Thyroid gland (tissue), 4 donors: Measurements from ENCODE around the gene ESPNL. TPM values are rescaled to one million over a fixed set of nuclear protein-coding genes. Genes with fewer than 3 reads are reported as not detected.

Experiments used
- DNase-seq, 2 donors: peaks; one replicate each; pipeline ENCODE4 v3.0.0-alpha.2; 2019
- H3K27ac ChIP-seq, 3 donors: fragments of 200-600 bp; sonication (generic); 1 replicate in 2 of 3; 2 replicates in 1 of 3; pipeline ENCODE4 v1.5.1; 2016 to 2019; ENCODE audit warnings: mild to moderate bottlenecking in 1 of 3, moderate library complexity in 1 of 3
- H3K27me3 ChIP-seq: fragments of 200-600 bp; sonication (generic); one replicate; pipeline ENCODE4 v1.5.1; 2019
- H3K36me3 ChIP-seq, 2 donors: fragments of 200-600 bp; sonication (generic); one replicate each; pipeline ENCODE4 v1.5.1; 2016 to 2019
- H3K4me1 ChIP-seq, 2 donors: fragments of 200-600 bp; sonication (generic); one replicate each; pipeline ENCODE4 v1.5.1; 2017 to 2019
- H3K4me3 ChIP-seq, 3 donors: fragments of 200-600 bp; sonication (generic); replicated peaks in 1 of 3; 1 replicate in 2 of 3; 2 replicates in 1 of 3; pipeline ENCODE4 v1.5.1; 2016; ENCODE audit warnings: mild to moderate bottlenecking in 1 of 3
- H3K9me3 ChIP-seq: fragments of 200-600 bp; sonication (generic); one replicate; pipeline ENCODE4 v1.5.1; 2017
- POLR2A ChIP-seq, 2 donors: fragments of 450-650 bp; IDR thresholded peaks; one replicate each; pipeline ENCODE4 v1.6.1; 2017; ENCODE audit warnings: antibody characterized with exemption in 2 of 2, mild to moderate bottlenecking in 2 of 2, moderate library complexity in 1 of 2
- WGBS, 2 donors: methylation state at CpG; one replicate each; pipeline ENCODE4 v1.1.5; 2017; 5-methylcytosine and 5-hydroxymethylcytosine counted together
- intact Hi-C: fragments of 100-400 bp; cut with DNase I; formaldehyde crosslinking; loops from one replicate; pipeline ENCODE4 v1.15.1; 2023
- total RNA-seq, 4 donors: library from RNA; depleted of rRNA; stranded (reverse); fragments of >200 nt; gene quantifications; one replicate each; pipeline ENCODE4 v1.2.3, GENCODE V29; 2016
- TF ChIP-seq, protein P1 (sequence below), 6 experiments: fragments of 200-600 bp in 3 of 6; fragments of 450-650 bp in 3 of 6; sonication (generic) in 3 of 6; IDR thresholded peaks; one replicate each; pipeline ENCODE4 v1.5.1; 2016 to 2019; ENCODE audit warnings: antibody characterized with exemption in 6 of 6, mild to moderate bottlenecking in 2 of 6, inconsistent platforms in 1 of 6, moderate library complexity in 1 of 6

Gene ESPNL
- total RNA-seq, 4 donors from 2014 or later: 0.11 to 3.8 (median 2.6) TPM

DNA sequence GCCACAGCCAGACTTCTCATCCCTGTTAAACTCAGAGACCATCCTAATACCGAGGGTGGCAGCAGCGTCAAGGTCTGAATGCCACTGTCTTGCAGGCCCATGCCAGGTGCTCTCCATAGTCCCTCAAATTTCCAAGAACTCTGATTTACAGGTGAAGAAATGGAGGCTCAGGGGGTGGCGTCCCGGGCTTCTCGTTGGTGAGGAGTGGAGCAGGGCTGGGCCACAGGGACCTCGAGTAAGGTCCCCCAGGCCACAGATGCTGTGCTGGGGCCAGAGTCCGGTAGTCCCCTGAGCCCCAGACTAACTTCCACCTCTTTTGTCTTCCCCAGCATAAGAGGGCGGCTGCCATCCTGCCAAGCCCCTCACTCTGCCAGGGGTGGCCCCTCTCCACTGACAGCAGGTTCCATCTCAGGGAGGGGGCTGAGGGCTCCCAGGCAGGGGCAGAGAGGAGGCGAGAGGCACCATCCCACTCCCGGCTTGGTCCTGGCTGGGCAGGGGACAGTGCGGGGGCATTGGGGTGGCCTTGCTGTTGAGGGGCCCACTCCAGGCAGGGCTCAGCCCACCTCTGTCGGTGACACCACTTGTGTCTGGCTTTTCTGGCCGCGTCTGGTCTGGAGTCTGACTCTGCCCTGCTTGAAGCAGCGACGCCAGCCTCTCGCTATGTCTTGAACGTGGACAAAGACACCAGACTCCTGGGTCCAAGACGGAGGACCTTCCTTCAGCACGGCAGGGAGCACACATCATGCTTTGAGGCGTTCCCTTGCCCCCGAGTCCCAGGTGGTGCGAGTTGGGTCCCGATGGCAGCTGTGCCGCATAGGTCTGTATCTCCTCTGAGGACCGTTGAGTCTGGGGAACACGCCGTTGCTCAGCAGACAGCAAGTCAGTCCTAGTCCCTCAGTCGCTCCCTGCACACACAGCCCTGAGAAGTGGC is 22.4 kb downstream of the ESPNL start:
- intact Hi-C loops: no loop called here
- H3K4me3 ChIP-seq: no peak overlapping the region
- H3K4me1 ChIP-seq: peaks cover 0 to 5% of the 10 kb centered on the region in 2 donors
- 88 to 92% methylated on average over 17 to 28 of the region's 29 CpGs for WGBS, 2 donors
- no peaks in the 10 kb centered on the region for H3K36me3 ChIP-seq
- H3K27ac ChIP-seq: no peak overlapping the region
- H3K9me3 ChIP-seq: no peaks in the 10 kb centered on the region
- H3K27me3 ChIP-seq: no peaks in the 10 kb centered on the region
- no peak for TF ChIP-seq POLR2A (IDR thresholded peaks at IDR 0.05)
- TF ChIP-seq, protein P1, sequence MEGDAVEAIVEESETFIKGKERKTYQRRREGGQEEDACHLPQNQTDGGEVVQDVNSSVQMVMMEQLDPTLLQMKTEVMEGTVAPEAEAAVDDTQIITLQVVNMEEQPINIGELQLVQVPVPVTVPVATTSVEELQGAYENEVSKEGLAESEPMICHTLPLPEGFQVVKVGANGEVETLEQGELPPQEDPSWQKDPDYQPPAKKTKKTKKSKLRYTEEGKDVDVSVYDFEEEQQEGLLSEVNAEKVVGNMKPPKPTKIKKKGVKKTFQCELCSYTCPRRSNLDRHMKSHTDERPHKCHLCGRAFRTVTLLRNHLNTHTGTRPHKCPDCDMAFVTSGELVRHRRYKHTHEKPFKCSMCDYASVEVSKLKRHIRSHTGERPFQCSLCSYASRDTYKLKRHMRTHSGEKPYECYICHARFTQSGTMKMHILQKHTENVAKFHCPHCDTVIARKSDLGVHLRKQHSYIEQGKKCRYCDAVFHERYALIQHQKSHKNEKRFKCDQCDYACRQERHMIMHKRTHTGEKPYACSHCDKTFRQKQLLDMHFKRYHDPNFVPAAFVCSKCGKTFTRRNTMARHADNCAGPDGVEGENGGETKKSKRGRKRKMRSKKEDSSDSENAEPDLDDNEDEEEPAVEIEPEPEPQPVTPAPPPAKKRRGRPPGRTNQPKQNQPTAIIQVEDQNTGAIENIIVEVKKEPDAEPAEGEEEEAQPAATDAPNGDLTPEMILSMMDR (IDR thresholded peaks at IDR 0.05): no peak
- DNase-seq: no peak

DNA sequence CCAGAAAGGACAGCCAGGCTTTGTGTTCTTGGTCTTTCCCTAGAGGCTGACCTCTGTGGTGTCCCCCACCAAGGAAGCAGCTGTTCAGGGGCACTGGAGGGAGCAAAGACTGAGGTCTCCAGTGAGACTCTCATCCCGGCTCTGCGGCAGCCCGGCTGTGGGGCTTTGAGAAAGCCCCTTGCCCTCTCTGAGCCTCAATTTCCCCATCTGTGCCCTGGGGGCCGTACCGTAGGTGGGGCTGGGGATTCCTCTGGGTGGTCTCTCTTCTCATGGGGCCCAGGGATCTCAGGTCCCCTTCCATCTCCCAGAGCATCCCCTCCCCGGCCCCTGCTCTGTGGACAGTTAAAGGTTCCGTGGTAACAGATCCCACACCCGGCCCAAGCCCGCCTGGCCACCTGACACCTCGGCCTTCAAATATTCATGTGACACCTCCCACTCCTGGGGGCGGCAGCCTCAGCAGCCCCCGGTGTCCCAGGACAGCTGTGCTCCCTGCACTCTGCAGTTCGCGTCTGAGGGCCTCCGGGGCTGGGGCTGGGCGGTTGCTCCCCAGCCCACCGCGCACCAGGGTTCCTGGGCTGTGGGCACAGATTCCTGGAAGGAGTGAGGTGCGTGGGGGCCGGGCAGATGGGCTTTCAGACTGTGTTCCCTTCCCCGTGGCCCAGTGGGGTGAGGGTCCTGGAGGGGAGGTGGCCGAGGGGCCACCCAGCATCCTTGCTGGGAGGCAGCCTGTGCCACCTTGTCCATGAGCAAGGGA is 23.3 kb downstream of the ESPNL start:
- intact Hi-C loops: no loop called here
- no peak overlapping the region for H3K4me3 ChIP-seq
- H3K9me3 ChIP-seq: no peaks in the 10 kb centered on the region
- 70 to 91% methylated on average over 11 to 13 of the region's 22 CpGs for WGBS, 2 donors
- H3K4me1 ChIP-seq: peaks cover 0 to 5% of the 10 kb centered on the region in 2 donors
- no peaks in the 10 kb centered on the region for H3K27me3 ChIP-seq
- no peak overlapping the region for H3K27ac ChIP-seq
- TF ChIP-seq, protein P1 (IDR thresholded peaks at IDR 0.05): no peak
- TF ChIP-seq POLR2A (IDR thresholded peaks at IDR 0.05): no peak
- no peaks in the 10 kb centered on the region for H3K36me3 ChIP-seq
- DNase-seq: no peak

DNA sequence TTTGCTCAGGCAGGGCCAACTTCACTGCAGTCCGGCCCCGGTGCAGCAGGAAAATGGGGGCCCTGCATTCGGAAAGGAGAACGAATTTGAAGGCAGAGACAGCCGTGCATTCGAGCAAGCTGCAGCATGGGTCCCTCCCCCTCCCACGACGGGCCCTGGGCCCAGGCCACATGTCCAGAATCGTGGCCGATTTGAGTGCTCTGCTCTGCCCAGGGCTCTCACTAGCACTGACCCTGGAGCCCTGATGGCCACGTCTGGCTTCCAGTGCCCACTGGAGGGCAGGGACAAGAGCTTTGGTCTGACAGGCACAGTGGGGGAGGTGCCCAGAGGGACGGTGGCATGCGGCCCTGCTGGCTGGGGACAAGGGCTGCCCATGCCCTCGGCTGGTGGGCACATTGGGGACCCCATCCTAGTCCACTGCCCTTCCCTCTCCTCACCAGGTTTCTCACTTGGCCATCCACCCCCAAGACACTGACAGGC is 23.9 kb downstream of the ESPNL start:
- Histone ChIP-seq H3K4me3 (no peak overlapping the region), H3K36me3 (no peaks in the 10 kb centered on the region), H3K27ac (no peak overlapping the region), H3K9me3 (no peaks in the 10 kb centered on the region), H3K27me3 (no peaks in the 10 kb centered on the region), H3K4me1 (peaks cover 0 to 5% of the 10 kb centered on the region in 2 donors)
- DNase-seq: no peak
- TF ChIP-seq POLR2A (IDR thresholded peaks at IDR 0.05): no peak
- TF ChIP-seq, protein P1 (IDR thresholded peaks at IDR 0.05): no peak
- 71 to 78% methylated on average over 12 to 14 of the region's 14 CpGs for WGBS, 2 donors
- intact Hi-C loops: no loop called here

DNA sequence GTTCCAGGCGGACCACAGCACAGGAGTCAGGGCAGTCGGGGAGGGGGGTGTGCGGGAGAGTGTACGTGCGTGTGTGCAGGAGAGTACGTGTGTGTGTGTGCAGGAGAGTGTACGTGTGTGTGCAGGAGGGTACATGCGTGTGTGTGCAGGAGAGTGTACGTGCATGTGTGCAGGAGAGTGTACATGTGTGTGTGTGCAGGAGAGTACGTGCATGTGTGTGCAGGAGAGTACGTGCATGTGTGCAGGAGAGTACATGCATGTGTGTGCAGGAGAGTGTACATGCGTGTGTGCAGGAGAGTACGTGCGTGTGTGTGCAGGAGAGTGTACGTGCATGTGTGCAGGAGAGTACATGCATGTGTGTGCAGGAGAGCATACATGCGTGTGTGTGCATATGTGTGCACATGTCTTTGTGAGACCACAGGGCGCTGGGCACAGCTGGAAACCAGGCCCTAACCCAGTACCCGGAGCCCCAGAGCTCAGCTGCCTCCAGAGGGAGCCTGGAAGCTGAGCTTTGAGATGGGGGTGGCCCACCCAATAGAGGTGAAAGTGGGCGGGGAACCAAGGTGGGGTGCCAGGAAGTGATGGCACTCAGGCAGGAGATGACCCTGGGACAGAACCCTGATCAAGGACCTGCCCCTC is 24.5 kb downstream of the ESPNL start:
- no peak overlapping the region for H3K4me3 ChIP-seq
- 85 to 87% methylated on average over 18 to 19 of the region's 19 CpGs for WGBS, 2 donors
- intact Hi-C loops: no loop called here
- H3K4me1 ChIP-seq: peaks cover 0 to 5% of the 10 kb centered on the region in 2 donors
- H3K27me3 ChIP-seq: no peaks in the 10 kb centered on the region
- no peaks in the 10 kb centered on the region for H3K36me3 ChIP-seq
- no peaks in the 10 kb centered on the region for H3K9me3 ChIP-seq
- TF ChIP-seq, protein P1 (IDR thresholded peaks at IDR 0.05): no peak
- no peak for TF ChIP-seq POLR2A (IDR thresholded peaks at IDR 0.05)
- no peak overlapping the region for H3K27ac ChIP-seq
- DNase-seq: no peak
